GM18858 (cell line): ENCODE results near the gene DNAJB8.

ENCODE experiments used
- ATAC-seq: cut with Tn5 transposase; IDR thresholded peaks from one replicate; pipeline ENCODE4 v1.9.1; 2021; ENCODE audit not compliant: unreplicated experiment

The DNAJB8 gene

GRCh38 chr3:128452120-128452519, 14.6 kb downstream of the DNAJB8 start:
- ATAC-seq: no peak

- ATAC-seq: no peak
Observed at GRCh38 chr3:128449111-128449638, 17.5 kb downstream of the DNAJB8 start.

DNA sequence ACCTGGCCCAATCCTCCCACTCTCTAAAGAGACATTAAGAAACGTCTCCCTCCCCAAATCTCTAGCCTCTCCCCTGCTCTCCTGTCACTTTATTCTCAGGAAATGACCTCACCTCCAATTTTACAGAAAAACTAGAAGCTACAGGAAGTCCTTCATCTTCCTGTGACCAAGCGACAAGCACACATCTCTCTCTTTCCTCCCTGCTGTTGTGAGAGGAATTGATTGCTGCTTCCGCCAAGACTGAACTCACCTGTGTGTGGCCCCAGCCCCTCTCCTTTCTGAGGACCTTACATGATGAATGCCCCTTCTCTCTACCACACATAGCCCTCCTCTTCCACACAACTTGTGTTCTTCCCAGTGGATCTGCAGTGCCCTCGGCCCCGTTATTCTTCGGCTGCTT, 18.2 kb downstream of the DNAJB8 start:
- ATAC-seq: no peak

DNA sequence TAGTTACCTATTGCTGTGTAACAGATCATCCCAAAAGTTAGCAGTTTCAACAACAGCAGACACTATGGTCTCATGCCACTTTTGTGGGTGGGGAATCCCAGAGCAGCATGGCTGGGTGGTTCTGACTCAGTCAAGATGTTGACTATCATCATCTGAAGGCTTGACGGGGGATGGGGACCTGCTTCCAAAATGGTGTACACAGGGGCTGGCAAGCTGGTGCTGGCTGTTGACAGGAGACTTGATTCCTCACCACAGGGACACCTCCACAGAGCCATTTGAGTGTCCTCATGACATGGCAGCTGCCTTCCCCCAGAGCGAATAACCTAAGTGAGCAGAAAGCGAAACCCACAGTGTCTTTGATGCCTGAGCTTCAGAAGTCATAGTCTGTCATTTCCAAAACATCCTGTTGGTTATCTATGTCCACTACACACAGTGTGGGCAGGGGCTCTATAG, 19.1 kb downstream of the DNAJB8 start:
- ATAC-seq: no peak

DNA sequence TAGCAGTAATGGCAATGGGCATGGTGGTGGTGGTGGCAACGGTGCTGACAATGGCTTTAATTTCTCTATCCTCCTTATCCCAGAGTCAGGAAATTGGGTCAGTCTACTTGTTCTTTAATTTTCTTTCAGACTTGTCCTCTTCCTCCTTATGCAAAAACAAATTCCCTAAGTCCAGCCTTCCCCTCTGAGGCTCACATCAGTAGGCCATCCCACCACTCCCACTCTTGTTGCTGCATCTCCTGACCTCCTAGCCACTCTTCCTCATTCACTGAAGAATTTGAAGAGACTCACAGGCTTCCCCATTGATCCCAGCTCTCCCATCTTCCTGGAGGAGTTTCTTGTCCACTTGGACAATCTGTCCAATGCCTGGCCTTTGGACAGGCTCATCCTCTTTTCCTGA, 19.9 kb downstream of the DNAJB8 start:
- no peak for ATAC-seq

DNA sequence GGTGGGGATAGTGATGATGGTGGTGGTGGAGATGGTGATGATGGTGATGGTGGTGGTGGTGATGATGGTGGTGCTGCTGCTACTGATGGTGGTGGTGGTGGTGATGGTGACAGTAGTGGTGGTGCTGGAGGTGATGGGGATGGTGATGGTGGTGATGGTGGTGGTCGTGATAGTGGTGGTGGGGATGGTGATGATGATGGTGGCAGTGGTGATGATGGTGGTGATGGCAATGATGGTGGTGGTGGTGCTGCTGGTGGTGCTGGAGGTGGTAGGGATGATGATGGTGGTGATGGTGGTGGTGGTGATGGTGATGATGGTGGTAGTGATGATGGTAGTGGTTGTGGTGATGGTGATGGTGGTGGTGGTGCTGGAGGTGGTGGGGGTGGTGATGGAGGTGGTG, 21.3 kb downstream of the DNAJB8 start:
- no peak for ATAC-seq

DNA sequence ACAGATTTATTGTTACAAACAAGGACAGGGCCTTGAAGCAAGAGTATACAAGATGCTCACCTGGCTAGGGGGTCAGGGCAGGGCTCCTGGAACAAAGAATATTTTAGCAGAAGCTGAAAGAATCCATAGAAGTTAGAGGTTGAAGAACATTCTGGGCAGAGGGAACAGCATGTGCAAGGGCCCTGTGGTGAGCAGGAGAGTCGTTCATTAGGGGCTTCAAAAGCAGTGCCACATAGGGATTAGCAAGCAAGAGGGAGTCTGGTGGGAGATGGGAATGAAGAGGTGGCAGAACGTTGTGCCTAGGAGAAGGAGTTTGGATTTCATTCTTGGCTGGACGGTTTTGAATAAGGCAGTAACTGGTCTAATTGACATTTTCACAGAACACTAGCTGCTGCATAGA, 22.9 kb downstream of the DNAJB8 start:
- no peak for ATAC-seq

GRCh38 chr3:128442949-128443348, 23.7 kb downstream of the DNAJB8 start:
- ATAC-seq: no peak

GRCh38 chr3:128442070-128442469, 24.6 kb downstream of the DNAJB8 start:
- no peak for ATAC-seq

DNA sequence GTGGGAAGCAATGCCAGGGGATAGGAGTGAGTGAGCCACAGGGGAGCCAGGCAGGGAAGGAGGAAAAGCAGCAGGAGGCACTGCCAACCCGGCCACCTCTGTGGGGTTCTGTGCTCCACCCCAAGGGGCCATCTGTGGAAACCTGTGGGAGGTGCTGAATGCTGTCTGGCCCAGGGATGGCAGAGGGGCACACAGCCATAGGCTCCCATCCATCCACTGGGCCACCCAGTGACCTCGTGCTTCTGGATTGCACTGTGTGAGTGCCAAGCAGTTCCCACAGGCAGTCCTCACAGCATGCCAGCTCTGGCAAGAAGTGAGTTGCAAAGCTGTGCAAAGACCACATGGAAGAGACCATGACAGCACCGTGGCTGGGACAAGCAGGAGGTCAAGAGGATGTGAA, 27.5 kb downstream of the DNAJB8 start:
- no peak for ATAC-seq

DNA sequence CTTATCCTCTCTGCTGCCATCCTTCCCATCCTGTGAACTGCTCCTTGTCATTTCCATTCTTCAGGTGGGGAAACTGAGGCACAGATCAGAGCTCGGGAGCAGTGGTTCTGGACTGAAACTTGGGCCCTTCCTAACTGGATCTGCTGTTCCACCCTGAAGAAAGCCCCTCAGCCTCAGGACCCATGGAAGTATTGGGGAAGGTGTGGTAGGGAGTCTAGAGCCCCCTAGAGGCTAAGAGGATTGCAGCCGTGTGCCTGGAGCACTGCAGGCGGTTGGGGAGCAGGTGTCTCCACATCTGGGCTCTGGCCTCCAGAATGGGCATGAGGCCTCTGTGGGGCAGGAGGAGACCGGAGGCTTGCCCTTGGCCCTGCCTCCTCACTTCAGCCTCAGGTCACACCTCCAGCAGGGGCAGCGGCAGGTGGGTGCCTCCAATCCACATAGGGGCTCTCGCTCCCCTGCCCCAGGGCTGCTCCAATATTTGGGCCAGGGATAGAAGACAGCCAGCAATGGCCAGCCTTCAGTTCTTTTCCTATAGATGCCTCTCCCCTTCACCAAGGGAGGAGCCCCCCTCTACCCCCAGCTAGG, 28.1 kb downstream of the DNAJB8 start:
- no peak for ATAC-seq

GRCh38 chr3:128436214-128436613, 30.5 kb downstream of the DNAJB8 start:
- ATAC-seq: no peak

GRCh38 chr3:128435561-128435960, 31.1 kb downstream of the DNAJB8 start:
- no peak for ATAC-seq

DNA sequence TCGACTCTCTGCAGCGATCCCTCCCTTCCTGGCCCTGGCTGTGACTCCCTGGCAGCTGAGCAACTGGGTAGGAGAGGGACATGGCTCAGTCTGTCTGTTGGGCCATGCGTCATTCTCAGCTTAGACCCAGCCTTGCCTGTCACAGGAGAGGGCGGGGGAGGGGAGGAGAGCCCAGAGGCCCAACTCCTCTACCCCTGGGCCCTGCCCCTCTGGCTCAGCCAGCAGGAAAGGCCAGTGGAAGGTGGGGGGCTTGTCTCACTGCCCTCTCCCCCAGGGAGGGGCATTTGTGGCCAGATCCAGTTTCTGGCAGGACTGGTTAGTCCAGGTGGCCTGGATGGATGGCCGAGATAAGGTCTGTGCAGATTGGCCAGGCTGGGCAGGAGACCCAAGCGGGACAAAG, 31.6 kb downstream of the DNAJB8 start:
- ATAC-seq: no peak

DNA sequence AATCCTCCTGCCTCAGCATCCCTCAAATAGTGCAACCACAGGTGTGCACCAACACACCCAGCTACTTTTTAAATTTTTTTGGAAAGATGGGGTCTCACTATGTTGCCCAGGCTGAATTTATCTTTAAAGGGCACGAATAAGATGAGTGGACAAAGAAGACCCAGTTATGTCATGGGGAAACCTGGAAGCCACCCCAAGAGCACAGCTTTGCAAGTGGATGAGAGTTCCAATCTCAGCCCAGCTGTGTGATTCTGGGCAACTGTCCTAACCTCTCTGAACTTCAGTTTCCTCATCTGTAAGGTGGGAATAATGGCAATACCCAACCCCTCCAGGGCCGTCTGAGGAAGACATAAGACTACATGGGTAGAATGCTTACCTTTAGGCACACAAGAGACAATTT, 32.2 kb downstream of the DNAJB8 start:
- ATAC-seq: no peak

DNA sequence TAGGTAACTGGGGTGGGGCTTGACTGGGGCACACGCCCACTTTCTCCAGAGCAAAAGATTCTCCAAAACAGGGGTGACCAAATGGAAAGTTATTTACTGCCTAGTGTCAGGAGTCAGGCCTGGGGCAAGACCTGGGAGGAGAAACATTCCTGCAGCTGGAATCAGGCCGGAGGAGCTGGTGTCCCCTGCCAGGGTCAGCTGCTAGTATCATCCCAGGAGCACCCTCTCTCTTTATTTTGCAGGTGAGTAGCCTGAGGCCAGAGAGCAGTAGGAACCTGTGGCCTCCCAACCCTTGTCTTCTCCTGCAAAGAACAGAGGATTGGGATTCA, 32.9 kb downstream of the DNAJB8 start:
- ATAC-seq: no peak

DNA sequence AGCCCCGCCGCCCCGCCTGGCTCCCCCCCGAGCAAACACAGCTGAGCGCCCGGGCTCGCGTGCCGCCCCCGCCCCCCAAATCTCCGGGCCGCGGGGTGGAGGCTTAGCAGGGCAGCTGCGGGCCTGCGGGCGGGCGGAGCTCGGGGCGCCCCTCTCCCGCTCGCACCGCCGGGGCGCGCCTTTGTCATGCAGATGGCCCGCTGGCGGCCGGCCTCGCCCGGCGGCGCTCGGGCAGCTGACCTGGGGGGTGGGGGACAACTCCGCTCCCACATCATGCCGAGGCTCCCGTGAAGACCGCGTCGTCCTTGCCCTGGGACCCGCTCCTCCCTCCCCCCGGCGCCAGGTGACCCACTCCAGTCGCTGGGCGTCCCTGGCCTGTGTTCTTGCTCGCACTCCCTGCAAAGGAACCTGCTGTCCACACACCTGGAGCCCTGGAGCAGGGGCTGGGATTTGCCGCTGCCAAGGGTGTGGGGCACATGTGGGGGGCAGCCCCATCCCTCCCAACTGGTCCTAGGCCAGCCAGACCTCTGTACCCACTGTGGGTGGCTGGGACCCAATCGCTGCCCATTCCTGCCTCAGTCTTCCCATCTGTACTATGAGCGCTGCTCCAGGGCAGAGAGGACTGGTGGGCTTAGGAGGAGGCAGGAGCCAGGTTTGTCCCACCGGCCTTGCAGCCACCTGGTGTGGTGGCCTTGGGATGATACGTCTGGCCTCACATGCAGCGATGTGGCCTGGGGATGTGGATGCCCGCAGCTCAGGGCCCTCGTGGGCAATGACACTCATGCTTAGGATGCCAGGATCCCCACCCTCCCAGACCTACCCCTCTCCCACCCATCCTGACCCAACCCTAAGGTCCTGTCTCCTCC, 33.5 kb downstream of the DNAJB8 start:
- ATAC-seq: no peak

GRCh38 chr3:128432301-128432970, 34.3 kb downstream of the DNAJB8 start:
- ATAC-seq: no peak

GRCh38 chr3:128431803-128432300, 34.8 kb downstream of the DNAJB8 start:
- ATAC-seq: no peak

DNA sequence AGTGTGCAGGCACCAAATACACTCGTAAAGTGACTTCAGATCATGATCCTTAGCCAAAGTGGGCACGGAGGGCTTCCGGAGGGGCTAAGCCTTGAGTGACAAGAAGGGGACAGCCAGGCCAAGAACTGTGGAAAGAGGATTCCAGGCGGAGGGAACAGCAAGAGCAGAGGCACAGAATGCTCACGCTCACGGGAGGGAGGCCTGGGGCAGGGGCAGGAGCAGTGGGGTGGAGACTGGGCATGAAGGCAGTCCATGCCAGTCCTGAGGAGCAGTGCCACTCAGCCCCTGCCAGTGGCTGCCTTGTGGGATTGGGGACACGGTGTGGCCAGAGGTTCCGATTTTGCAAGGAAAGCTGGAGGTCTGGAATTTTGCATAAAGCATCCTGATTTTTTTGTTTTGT, 36.0 kb downstream of the DNAJB8 start:
- ATAC-seq: no peak

GRCh38 chr3:128430301-128430700, 36.4 kb downstream of the DNAJB8 start:
- ATAC-seq: no peak

DNA sequence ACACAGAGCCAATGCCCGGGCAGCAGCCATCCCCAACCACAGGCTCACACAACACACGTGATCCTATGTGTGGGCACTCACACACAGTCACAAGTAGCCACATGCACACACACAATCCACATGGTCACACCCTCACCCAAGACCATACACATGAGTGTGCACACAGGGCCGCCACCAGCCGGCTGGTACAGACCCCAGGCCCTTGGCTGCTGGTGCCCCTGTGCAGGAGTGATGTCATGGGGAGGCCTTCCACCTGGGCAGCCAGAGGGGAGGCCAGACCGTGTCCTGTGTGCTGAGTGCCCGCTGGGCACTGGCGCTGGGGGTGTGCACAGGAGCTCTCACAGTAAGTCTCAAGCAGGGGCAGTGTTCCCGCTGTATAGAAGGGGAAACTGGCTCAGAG, 36.9 kb downstream of the DNAJB8 start:
- no peak for ATAC-seq
